Stomach smooth muscle (tissue), 2 donors: Measurements from ENCODE around the gene PCSK6.

Experiments
- H3K27ac ChIP-seq: one replicate; pipeline ENCODE4 v1.7.0; 2013; ENCODE audit warnings: mild to moderate bottlenecking, low read length, inconsistent platforms
- H3K27me3 ChIP-seq, 2 donors: one replicate each; pipeline ENCODE4 v1.7.0; 2013; ENCODE audit warnings: low read length in 2 of 2; ENCODE audit not compliant: insufficient read depth in 2 of 2, control insufficient read depth in 1 of 2
- H3K36me3 ChIP-seq, 2 donors: one replicate each; pipeline ENCODE4 v1.7.0; 2013; ENCODE audit warnings: low read length in 2 of 2; ENCODE audit not compliant: control insufficient read depth in 2 of 2, insufficient read depth in 2 of 2
- H3K4me1 ChIP-seq: one replicate; pipeline ENCODE4 v1.7.0; 2013; ENCODE audit warnings: low read length; ENCODE audit not compliant: control insufficient read depth, insufficient read depth
- H3K4me3 ChIP-seq, 2 donors: one replicate each; pipeline ENCODE4 v1.7.0; 2013; ENCODE audit warnings: low read length in 2 of 2
- H3K9ac ChIP-seq, 2 donors: one replicate each; pipeline ENCODE4 v1.7.0; 2013; ENCODE audit warnings: low read length in 2 of 2, mild to moderate bottlenecking in 1 of 2
- H3K9me3 ChIP-seq, 2 donors: one replicate each; pipeline ENCODE4 v1.7.0; 2013; ENCODE audit warnings: low read length in 2 of 2; ENCODE audit not compliant: control insufficient read depth in 2 of 2
- donor health status: healthy.
- donor health status: Pancreatic carcinoma.

PCSK6 gene

DNA sequence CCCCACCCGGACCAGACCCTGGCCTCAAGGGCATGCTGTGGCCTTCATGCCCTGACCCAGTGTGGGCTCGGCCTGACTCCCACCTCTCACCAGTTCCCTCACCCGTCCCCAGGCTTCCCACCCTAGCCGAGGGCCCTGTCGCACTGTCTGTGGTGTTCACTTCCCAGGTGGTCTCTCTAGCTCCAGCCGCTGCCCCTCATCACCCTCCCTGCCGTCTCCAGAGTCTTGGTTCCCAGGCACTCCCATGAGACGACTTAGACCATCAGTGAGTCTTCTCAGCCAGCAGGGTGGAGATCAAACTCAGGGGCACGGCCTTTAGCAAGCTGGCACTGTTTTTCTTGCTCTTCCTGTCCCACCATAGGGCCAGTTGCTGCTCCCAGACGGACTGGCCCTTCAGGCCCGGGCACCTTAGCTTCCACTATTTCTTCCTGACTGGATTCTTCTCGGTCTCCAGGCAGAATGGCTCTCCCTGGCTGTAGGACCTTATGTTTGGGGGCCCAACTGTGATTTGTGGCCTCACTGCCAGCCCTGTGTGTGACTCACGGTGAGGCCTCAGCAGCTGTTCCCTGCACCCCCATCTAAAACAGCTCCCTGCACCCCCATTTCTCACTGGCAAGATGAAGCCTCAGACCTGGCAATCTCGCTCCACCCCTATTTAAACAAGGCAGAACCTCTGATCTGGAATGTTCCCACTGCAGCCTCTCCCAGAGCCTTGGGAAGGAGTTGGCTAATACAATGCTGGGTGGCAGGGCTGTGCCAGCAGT lies 9.4 kb upstream of the PCSK6 start:
- no peak overlapping the region for H3K9ac ChIP-seq
- H3K27ac ChIP-seq: no peak overlapping the region

DNA sequence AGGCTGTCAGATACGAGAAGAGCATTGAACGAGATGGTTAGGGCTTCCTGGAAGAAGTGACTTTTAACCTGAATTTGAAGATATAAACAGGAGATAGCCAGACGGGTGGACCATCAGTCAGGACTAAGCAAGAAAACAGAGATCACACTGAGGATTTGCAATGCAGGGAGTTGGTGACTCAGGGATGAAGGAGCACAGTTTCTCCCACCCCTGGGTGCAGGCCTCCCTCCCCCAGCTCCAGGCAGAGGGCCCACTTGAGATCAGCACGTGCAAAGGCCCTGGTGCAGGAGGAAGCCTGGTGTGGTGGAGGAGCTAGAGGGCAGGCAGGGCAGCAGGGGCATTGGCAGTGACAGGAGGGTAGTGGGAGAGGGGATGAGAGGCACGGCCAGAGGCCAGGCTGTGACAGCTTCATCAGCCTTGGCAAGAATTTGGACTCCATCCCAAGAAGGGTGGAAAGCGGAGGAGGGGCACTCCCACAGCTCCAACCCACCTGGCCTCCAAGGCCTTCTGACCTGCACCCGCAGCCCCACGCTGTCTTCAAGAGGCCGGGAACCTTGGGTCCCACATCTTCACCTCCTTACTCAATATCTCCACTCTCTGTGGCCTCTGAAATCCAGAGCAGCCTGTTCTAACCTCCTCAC lies 8.7 kb upstream of the PCSK6 start:
- no peak overlapping the region for H3K9ac ChIP-seq
- H3K27me3 ChIP-seq: peaks cover 4 to 8% of the 10 kb centered on the region in 2 donors
- no peak overlapping the region for H3K4me3 ChIP-seq
- no peak overlapping the region for H3K27ac ChIP-seq
- H3K4me1 ChIP-seq: peaks cover 29% of the 10 kb centered on the region
- H3K36me3 ChIP-seq: no peaks in the 10 kb centered on the region
- no peaks in the 10 kb centered on the region for H3K9me3 ChIP-seq

More for the DNA sequence above, 9.4 kb upstream of the PCSK6 start:
- no peaks in the 10 kb centered on the region for H3K36me3 ChIP-seq
- peaks cover 4 to 8% of the 10 kb centered on the region in 2 donors for H3K27me3 ChIP-seq
- H3K9me3 ChIP-seq: no peaks in the 10 kb centered on the region
- peaks cover 29% of the 10 kb centered on the region for H3K4me1 ChIP-seq
- H3K4me3 ChIP-seq: no peak overlapping the region

DNA sequence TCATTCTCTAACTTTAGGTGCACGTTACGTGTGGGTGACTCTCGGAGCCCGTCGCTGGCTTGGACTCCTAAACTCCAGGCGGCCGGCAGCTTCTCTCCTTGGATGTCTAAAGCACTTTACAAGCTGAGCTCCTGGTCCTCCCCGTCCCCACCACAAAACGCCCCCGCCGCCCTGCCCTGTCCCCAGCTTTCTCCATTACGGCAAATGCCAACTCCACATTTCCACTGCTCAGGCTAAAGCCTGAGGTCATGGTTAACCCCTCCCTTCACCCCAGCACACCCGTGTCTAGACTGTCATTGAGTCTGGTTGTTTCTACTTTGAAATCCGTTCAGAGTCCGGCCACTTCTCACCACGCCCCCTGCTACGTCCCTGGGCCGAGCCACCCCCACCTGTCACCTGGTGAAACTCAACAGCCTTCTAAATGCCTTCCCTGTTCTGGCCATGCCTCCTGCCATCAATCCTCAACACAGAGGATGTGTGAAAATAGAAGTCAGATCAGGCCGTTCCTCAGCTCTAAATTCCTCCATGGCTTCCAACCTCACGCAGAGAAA lies 8.1 kb upstream of the PCSK6 start:
- no peak overlapping the region for H3K9ac ChIP-seq
- H3K27ac ChIP-seq: no peak overlapping the region
- H3K9me3 ChIP-seq: no peaks in the 10 kb centered on the region
- H3K27me3 ChIP-seq: peaks cover 4 to 8% of the 10 kb centered on the region in 2 donors
- no peaks in the 10 kb centered on the region for H3K36me3 ChIP-seq
- H3K4me1 ChIP-seq: peaks cover 29% of the 10 kb centered on the region
- H3K4me3 ChIP-seq: no peak overlapping the region

GRCh38 chr15:101497017-101497416 lies 7.5 kb upstream of the PCSK6 start:
- Histone ChIP-seq H3K4me3 (no peak overlapping the region), H3K4me1 (peaks cover 29% of the 10 kb centered on the region), H3K9ac (no peak overlapping the region), H3K27me3 (peaks cover 4 to 8% of the 10 kb centered on the region in 2 donors), H3K36me3 (no peaks in the 10 kb centered on the region), H3K9me3 (no peaks in the 10 kb centered on the region), H3K27ac (no peak overlapping the region)

DNA sequence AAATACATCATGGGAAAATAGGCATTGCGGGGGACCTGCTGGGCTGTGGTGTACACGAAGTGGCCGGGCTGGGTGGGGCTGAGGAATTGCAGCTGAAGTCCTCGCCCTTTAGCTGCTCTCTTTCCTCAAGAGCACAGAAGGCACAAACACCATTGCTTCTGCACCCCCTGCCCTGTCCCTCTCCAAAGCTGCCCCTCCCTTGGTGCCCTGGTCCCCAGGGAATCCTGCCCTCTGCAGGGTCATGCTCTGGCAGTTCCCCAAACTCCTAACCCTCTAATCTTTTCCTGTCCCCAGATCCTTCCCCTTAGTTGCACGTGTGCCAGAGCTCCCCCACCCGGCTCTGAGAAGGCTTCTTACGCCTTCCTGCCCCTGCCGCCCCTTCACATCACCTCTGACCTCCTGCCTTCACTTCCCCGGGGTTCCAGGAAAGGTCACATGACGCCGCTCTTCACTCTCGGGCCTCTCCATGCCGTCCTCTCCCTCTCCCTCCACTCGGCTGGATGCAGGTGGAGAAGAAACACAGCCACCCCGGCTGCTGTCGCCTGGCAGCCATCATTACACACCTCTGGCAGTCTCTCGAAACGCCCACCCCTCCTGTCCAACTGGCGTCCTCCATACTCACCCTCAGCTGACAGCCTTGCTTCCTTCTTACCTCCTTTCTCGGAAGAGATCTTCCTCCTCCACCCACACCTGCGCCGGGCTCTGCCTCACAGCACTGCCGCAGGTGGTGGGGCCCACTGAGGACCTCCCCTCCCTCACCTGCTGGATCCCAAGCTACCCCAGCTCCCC lies 6.9 kb upstream of the PCSK6 start:
- no peaks in the 10 kb centered on the region for H3K9me3 ChIP-seq
- H3K27me3 ChIP-seq: peaks cover 4 to 8% of the 10 kb centered on the region in 2 donors
- no peak overlapping the region for H3K4me3 ChIP-seq
- H3K36me3 ChIP-seq: no peaks in the 10 kb centered on the region
- H3K27ac ChIP-seq: no peak overlapping the region
- no peak overlapping the region for H3K9ac ChIP-seq
- peaks cover 24% of the 10 kb centered on the region for H3K4me1 ChIP-seq

DNA sequence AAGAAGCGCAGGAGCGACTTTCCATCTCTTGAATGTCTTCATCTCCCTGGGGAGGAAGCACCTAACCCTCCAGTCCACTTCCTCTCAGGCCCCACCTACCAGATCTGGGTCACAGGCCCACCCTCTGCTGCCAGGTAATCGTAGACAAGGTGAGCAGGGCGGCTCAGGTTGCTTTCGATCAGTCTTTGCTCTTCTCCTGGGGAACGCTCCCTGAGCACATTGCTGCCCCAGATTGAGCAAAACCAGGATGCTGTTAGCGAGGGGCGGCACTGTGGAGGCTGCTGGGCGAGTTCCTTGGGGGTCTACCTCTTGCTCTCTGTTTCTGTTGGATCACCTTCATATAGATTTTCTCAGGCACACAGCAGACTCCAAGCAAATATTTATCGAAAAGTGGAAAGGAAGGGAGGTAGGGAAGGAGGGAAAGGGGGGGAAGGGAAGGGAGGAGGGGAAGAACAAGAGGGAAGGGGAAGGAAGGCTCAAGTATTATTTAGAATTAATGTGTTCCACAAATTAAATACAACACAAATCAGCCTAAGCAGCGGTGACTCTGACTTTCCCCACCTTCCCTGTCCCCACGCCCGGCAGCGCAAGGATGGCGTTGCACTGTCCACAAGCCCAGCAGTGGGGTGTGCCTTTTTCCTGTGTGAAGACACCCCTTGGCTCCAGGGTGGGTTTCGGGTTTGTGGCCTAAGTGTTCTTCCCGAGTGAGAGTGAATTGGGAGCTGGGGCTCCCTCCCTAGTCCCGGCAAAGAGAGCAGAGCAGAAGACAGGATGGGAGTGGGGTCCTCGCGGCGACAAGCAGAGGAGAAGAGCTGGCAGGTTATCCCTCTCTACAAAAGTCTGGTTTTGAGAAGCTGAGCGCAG lies 6.1 kb upstream of the PCSK6 start:
- no peaks in the 10 kb centered on the region for H3K9me3 ChIP-seq
- no peaks in the 10 kb centered on the region for H3K36me3 ChIP-seq
- no peak overlapping the region for H3K27ac ChIP-seq
- H3K9ac ChIP-seq: no peak overlapping the region
- H3K27me3 ChIP-seq: peaks cover 4 to 8% of the 10 kb centered on the region in 2 donors
- H3K4me3 ChIP-seq: no peak overlapping the region
- peaks cover 16% of the 10 kb centered on the region for H3K4me1 ChIP-seq

GRCh38 chr15:101494251-101494796 lies 4.8 kb upstream of the PCSK6 start:
- Histone ChIP-seq H3K9ac (no peak overlapping the region), H3K27ac (no peak overlapping the region), H3K4me3 (no peak overlapping the region), H3K27me3 (peaks cover 4 to 8% of the 10 kb centered on the region in 2 donors), H3K36me3 (no peaks in the 10 kb centered on the region), H3K4me1 (peaks cover 8% of the 10 kb centered on the region), H3K9me3 (no peaks in the 10 kb centered on the region)

- Histone ChIP-seq H3K36me3 (no peaks in the 10 kb centered on the region), H3K4me3 (no peak overlapping the region), H3K9me3 (no peaks in the 10 kb centered on the region), H3K27ac (no peak overlapping the region), H3K4me1 (peaks cover 14% of the 10 kb centered on the region), H3K9ac (no peak overlapping the region), H3K27me3 (peaks cover 4 to 13% of the 10 kb centered on the region in 2 donors)
Observed at GRCh38 chr15:101492766-101493692, 3.5 kb upstream of the PCSK6 start.
